Mesenchymal stem cell (in vitro differentiated cells and primary cell): ENCODE data around the gene SLX1A. TPM values are rescaled to one million over a fixed set of nuclear protein-coding genes. Genes with fewer than 3 reads are reported as not detected.
"Not testable (repeated sequence)": the region's sequence is repeated elsewhere in the genome, so short reads cannot be mapped to it uniquely, and the experiment has no call there.

Experiments
- DNase-seq: peaks from one replicate; pipeline ENCODE4 v3.0.0-alpha.2; 2013
- H2AFZ ChIP-seq: one replicate; pipeline ENCODE4 v1.6.1; 2013; ENCODE audit warnings: low read depth, mild to moderate bottlenecking, control low read depth, inconsistent platforms, low read length, moderate library complexity
- H2AK5ac ChIP-seq: 2 replicates; pipeline ENCODE4 v1.6.1; 2013; ENCODE audit warnings: low read length, moderate library complexity, mild to moderate bottlenecking, inconsistent platforms; ENCODE audit not compliant: severe bottlenecking
- H2BK120ac ChIP-seq: one replicate; pipeline ENCODE4 v1.6.1; 2013; ENCODE audit warnings: low read depth, mild to moderate bottlenecking, inconsistent platforms, low read length, moderate library complexity
- H2BK12ac ChIP-seq, 2 experiments: one replicate each; pipeline ENCODE4 v1.6.1; 2013; ENCODE audit warnings: inconsistent platforms in 2 of 2, low read length in 2 of 2, mild to moderate bottlenecking in 2 of 2, moderate library complexity in 2 of 2, control low read depth in 1 of 2
- H2BK15ac ChIP-seq: one replicate; pipeline ENCODE4 v1.6.1; 2013; ENCODE audit warnings: mild to moderate bottlenecking, low read depth, inconsistent platforms; ENCODE audit not compliant: poor library complexity, severe bottlenecking
- H2BK5ac ChIP-seq: 2 replicates; pipeline ENCODE4 v1.6.1; 2013; ENCODE audit warnings: low read depth, mild to moderate bottlenecking, low read length, control low read depth, inconsistent platforms; ENCODE audit not compliant: poor library complexity, severe bottlenecking
- H3K14ac ChIP-seq, 2 experiments: one replicate each; pipeline ENCODE4 v1.6.1; 2013; ENCODE audit warnings: inconsistent platforms in 2 of 2, low read length in 2 of 2, control low read depth in 1 of 2, mild to moderate bottlenecking in 1 of 2, moderate library complexity in 1 of 2
- H3K18ac ChIP-seq, 2 experiments: one replicate each; pipeline ENCODE4 v1.6.1; 2013; ENCODE audit warnings: inconsistent platforms in 2 of 2, low read length in 2 of 2, control low read depth in 1 of 2, low read depth in 1 of 2, mild to moderate bottlenecking in 1 of 2
- H3K23ac ChIP-seq, 2 experiments: one replicate each; pipeline ENCODE4 v1.6.1; 2013; ENCODE audit warnings: inconsistent platforms in 2 of 2, low read length in 2 of 2, mild to moderate bottlenecking in 2 of 2, moderate library complexity in 2 of 2, control low read depth in 1 of 2
- H3K27ac ChIP-seq: 2 replicates; pipeline ENCODE4 v1.5.1; 2013; ENCODE audit warnings: mild to moderate bottlenecking, moderate library complexity, low read length, control low read depth, inconsistent platforms; ENCODE audit not compliant: poor library complexity, severe bottlenecking
- H3K27me3 ChIP-seq, 2 experiments: 2 replicates each; pipeline versions ENCODE4 v1.6.1 to v1.7.0; 2013; ENCODE audit warnings: low read length in 2 of 2, mild to moderate bottlenecking in 2 of 2, moderate library complexity in 2 of 2, control low read depth in 1 of 2, inconsistent platforms in 1 of 2; ENCODE audit not compliant: control insufficient read depth in 1 of 2, insufficient read depth in 1 of 2
- H3K36me3 ChIP-seq, 2 experiments: 2 replicates each; pipeline versions ENCODE4 v1.6.1 to v1.7.0; 2013; ENCODE audit warnings: low read length in 2 of 2, control low read depth in 1 of 2, inconsistent platforms in 1 of 2, low read depth in 1 of 2, mild to moderate bottlenecking in 1 of 2; ENCODE audit not compliant: insufficient read depth in 2 of 2, control insufficient read depth in 1 of 2
- H3K4ac ChIP-seq, 2 experiments: one replicate each; pipeline ENCODE4 v1.6.1; 2013; ENCODE audit warnings: inconsistent platforms in 2 of 2, low read length in 2 of 2, mild to moderate bottlenecking in 2 of 2, moderate library complexity in 2 of 2, control low read depth in 1 of 2, low read depth in 1 of 2
- H3K4me1 ChIP-seq: 2 replicates; pipeline ENCODE4 v1.6.1; 2013; ENCODE audit warnings: low read depth, low read length, control low read depth; ENCODE audit not compliant: control insufficient read depth, insufficient read depth
- H3K4me2 ChIP-seq: 2 replicates; pipeline ENCODE4 v1.6.1; 2013; ENCODE audit warnings: low read length, mild to moderate bottlenecking, inconsistent platforms; ENCODE audit not compliant: poor library complexity, severe bottlenecking
- H3K4me3 ChIP-seq, 2 experiments: 2 replicates each; pipeline versions ENCODE4 v1.5.1 to v1.7.0; 2013; ENCODE audit warnings: low read length in 2 of 2, mild to moderate bottlenecking in 2 of 2, control low read depth in 1 of 2, low read depth in 1 of 2; ENCODE audit not compliant: insufficient read depth in 1 of 2
- H3K79me1 ChIP-seq: replicated peaks from 2 replicates; pipeline ENCODE4 v1.6.1; 2013; ENCODE audit warnings: mild to moderate bottlenecking, control low read depth, low read length, inconsistent platforms; ENCODE audit not compliant: poor library complexity, severe bottlenecking
- H3K9ac ChIP-seq: 2 replicates; pipeline ENCODE4 v1.7.0; 2013; ENCODE audit warnings: mild to moderate bottlenecking, low read length, moderate library complexity
- H3K9me3 ChIP-seq: 2 replicates; pipeline ENCODE4 v1.7.0; 2013; ENCODE audit warnings: mild to moderate bottlenecking, low read length; ENCODE audit not compliant: control insufficient read depth
- H4K8ac ChIP-seq: one replicate; pipeline ENCODE4 v1.6.1; 2013; ENCODE audit warnings: inconsistent platforms, mild to moderate bottlenecking, low read length, moderate library complexity
- H4K91ac ChIP-seq: one replicate; pipeline ENCODE4 v1.6.1; 2013; ENCODE audit warnings: mild to moderate bottlenecking, low read length, inconsistent platforms
- WGBS: methylation state at CpG from one replicate; pipeline ENCODE4 v1.1.7; 2013; ENCODE audit warnings: mixed read lengths; 5-methylcytosine and 5-hydroxymethylcytosine counted together
- small RNA-seq: library from polyadenylated mRNA; stranded (forward); fragments of <200 nt; extraction: miRNeasy Mini kit (QIAGEN cat#:217004); gene quantifications from one replicate; pipeline ENCODE3, GENCODE V24; 2013; ENCODE audit warnings: low read depth

The SLX1A gene

DNA sequence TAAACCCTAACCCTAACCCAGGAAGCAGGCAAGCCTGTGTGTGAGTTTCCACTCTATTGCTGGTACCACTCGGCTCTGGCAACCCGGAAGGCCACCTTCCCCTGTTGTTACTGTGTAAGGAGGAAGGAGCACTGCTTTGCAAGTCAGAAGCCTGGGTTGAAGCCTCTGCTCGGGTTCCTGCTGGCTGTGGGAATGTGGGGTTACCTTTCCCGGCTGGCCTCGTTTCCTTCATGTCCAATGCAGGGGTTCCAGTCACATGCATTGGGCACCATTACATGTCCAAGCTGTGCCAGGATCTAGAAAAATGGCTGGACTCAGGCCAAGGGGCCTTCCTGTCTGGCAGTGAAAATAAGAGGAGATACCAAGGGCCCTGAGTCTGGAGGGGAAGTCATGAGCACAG lies 23.4 kb downstream of the SLX1A start:
- H2BK5ac ChIP-seq, H2BK15ac ChIP-seq, H2BK120ac ChIP-seq, H2AFZ ChIP-seq, H3K4me3 ChIP-seq, H2BK12ac ChIP-seq, H4K8ac ChIP-seq, H3K9me3 ChIP-seq, H3K36me3 ChIP-seq, H3K79me1 ChIP-seq, H3K4ac ChIP-seq, H3K9ac ChIP-seq, DNase-seq, H3K4me1 ChIP-seq, H2AK5ac ChIP-seq, H3K4me2 ChIP-seq, H3K14ac ChIP-seq, H3K23ac ChIP-seq, H3K27me3 ChIP-seq, H4K91ac ChIP-seq, H3K18ac ChIP-seq, H3K27ac ChIP-seq: not testable (repeated sequence)
- no CpG with 5 or more reads among the region's 5 CpGs for WGBS

Small RNA genes lying within 50 kb of the gene (small RNA-seq; reads per million reads assigned to genes)
- not detected for gene AC106782.4
